HUES48 (cell line): ENCODE measurements around the gene PTCRA.
"Not testable (repeated sequence)": the region's sequence is repeated elsewhere in the genome, so short reads cannot be mapped to it uniquely, and the experiment has no call there.

Source experiments
- H3K27ac ChIP-seq: one replicate; pipeline ENCODE4 v1.7.0; 2013; ENCODE audit warnings: low read depth, low read length, inconsistent platforms
- H3K27me3 ChIP-seq: 2 replicates; pipeline ENCODE4 v1.6.1; 2013; ENCODE audit warnings: mild to moderate bottlenecking, low read length; ENCODE audit not compliant: control insufficient read depth, insufficient read depth
- H3K36me3 ChIP-seq: 2 replicates; pipeline ENCODE4 v1.6.1; 2013; ENCODE audit warnings: low read length; ENCODE audit not compliant: control insufficient read depth, insufficient read depth
- H3K4me1 ChIP-seq: 2 replicates; pipeline ENCODE4 v1.6.1; 2013; ENCODE audit warnings: mild to moderate bottlenecking, low read length; ENCODE audit not compliant: control insufficient read depth, insufficient read depth
- H3K4me3 ChIP-seq: 2 replicates; pipeline ENCODE4 v1.5.1; 2013; ENCODE audit warnings: mild to moderate bottlenecking, low read depth, low read length
- H3K9ac ChIP-seq: 2 replicates; pipeline ENCODE4 v1.6.1; 2013; ENCODE audit warnings: mild to moderate bottlenecking, low read depth, low read length, moderate library complexity
- H3K9me3 ChIP-seq: 2 replicates; pipeline ENCODE4 v1.6.1; 2013; ENCODE audit warnings: low read length; ENCODE audit not compliant: control insufficient read depth, insufficient read depth

PTCRA gene

DNA sequence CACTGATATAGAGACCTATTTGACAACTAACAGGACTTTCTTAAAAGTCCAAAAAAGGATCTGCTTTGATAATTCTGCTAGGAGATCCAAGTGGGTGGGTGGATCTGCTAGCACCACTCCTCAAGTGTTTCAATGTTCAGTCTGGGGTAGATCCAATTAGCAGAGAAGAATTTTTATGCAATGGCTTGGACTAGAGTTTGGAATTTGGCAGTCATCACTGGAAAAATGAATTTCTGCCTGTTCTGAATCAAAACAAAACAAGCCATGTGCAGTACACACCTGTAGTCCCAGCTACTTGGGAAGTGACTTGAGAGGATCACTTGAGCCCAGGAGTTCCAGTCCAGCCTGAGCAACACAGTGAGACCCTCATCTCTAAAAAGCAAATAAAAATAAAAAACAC lies 32.1 kb downstream of the PTCRA start:
- H3K4me3 ChIP-seq, result no peak overlapping the region
- no peaks in the 10 kb centered on the region for H3K9me3 ChIP-seq
- H3K27me3 ChIP-seq, result no peaks in the 10 kb centered on the region

GRCh38 chr6:42952389-42952788 lies 36.5 kb downstream of the PTCRA start:
- H3K27me3 ChIP-seq, result no peaks in the 10 kb centered on the region
- no peaks in the 10 kb centered on the region for H3K4me1 ChIP-seq
- H3K9me3 ChIP-seq, result no peaks in the 10 kb centered on the region
- no peak overlapping the region for H3K27ac ChIP-seq
- H3K36me3 ChIP-seq, result no peaks in the 10 kb centered on the region
- H3K9ac ChIP-seq, result no peak overlapping the region
- no peak overlapping the region for H3K4me3 ChIP-seq

More for the DNA sequence above, 32.1 kb downstream of the PTCRA start:
- Histone ChIP-seq H3K27ac (no peak overlapping the region), H3K9ac (no peak overlapping the region), H3K36me3 (no peaks in the 10 kb centered on the region), H3K4me1 (no peaks in the 10 kb centered on the region)

GRCh38 chr6:42954405-42954804 lies 38.6 kb downstream of the PTCRA start:
- not testable (repeated sequence) for H3K9me3 ChIP-seq, H3K4me3 ChIP-seq, H3K4me1 ChIP-seq, H3K9ac ChIP-seq, H3K27ac ChIP-seq, H3K36me3 ChIP-seq, H3K27me3 ChIP-seq

DNA sequence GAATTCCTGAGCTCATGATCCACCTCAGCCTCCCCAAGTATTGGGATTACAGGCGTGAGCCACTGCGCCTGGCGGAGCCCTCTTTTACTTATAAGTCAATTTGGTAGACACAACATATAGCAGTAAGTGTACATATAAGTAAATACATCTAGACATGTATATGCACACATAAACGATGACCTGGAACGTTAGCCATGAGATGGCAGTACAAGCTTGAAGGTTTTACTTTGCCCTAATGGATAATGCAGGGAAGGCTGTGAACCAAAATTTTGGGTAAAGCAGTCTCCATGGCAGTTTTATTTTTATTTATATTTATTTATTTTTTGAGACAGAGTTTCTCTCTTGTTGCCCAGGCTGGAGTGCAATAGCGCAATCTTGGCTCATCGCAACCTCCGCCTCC lies 42.3 kb downstream of the PTCRA start:
- Histone ChIP-seq H3K27ac (no peak overlapping the region), H3K27me3 (peaks cover 16% of the 10 kb centered on the region), H3K36me3 (no peaks in the 10 kb centered on the region), H3K9ac (no peak overlapping the region), H3K4me3 (no peak overlapping the region), H3K4me1 (no peaks in the 10 kb centered on the region; the same call in 1 of the 2 replicates), H3K9me3 (no peaks in the 10 kb centered on the region)

GRCh38 chr6:42959917-42960242 lies 44.0 kb downstream of the PTCRA start:
- H3K4me3 ChIP-seq, result peak overlapping the region; percentile 80
- peak overlapping the region; percentile 47; the same call in 1 of the 2 replicates for H3K9ac ChIP-seq
- peaks cover 4% of the 10 kb centered on the region; the same call in 1 of the 2 replicates for H3K36me3 ChIP-seq
- no peaks in the 10 kb centered on the region for H3K9me3 ChIP-seq
- peaks cover 4% of the 10 kb centered on the region; the same call in 1 of the 2 replicates for H3K4me1 ChIP-seq
- peaks cover 16% of the 10 kb centered on the region for H3K27me3 ChIP-seq
- no peak overlapping the region for H3K27ac ChIP-seq

GRCh38 chr6:42960243-42961019 lies 44.6 kb downstream of the PTCRA start, which contains the start of gene GNMT:
Gene GNMT, plus strand, starts transcription at chr6:42960754. Its CDS starts 14 bp downstream, at chr6:42960768.
- H3K9me3 ChIP-seq, result no peaks in the 10 kb centered on the region
- H3K27me3 ChIP-seq, result peaks cover 16% of the 10 kb centered on the region
- H3K27ac ChIP-seq, result no peak within 1 kb of the TSS
- H3K4me3 ChIP-seq, result peak within 1 kb of the TSS; percentile 80
- peaks cover 4% of the 10 kb centered on the region; the same call in 1 of the 2 replicates for H3K36me3 ChIP-seq
- peak within 1 kb of the TSS; percentile 47; the same call in 1 of the 2 replicates for H3K9ac ChIP-seq
- H3K4me1 ChIP-seq, result peaks cover 4% of the 10 kb centered on the region; the same call in 1 of the 2 replicates

DNA sequence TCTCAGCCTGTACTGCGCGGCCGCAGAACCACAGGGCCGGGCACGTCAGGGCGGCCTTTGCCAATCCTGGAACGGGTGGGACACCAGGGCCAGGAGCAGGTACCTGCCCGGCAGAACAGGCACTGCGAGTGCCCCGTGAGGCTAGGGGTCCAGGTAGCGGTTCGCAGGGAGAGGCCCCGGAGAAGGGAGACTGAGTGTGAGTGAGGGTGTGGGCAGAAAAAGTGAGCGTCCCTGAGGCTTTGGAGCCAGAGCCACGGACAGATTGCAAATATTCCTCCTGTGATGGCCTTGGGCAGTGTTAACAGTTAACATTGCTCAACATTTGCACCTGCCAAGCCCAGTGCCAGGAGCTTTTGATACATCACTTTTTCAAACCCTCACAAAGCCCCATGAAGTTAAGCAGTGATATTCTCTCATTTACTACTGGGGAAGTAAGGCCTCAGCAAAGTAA lies 45.2 kb downstream of the PTCRA start:
- Histone ChIP-seq H3K36me3 (peaks cover 4% of the 10 kb centered on the region; the same call in 1 of the 2 replicates), H3K4me1 (peaks cover 4% of the 10 kb centered on the region; the same call in 1 of the 2 replicates), H3K9me3 (no peaks in the 10 kb centered on the region), H3K27ac (no peak overlapping the region), H3K4me3 (peak overlapping the region; percentile 80), H3K9ac (no peak overlapping the region), H3K27me3 (peaks cover 16% of the 10 kb centered on the region)

DNA sequence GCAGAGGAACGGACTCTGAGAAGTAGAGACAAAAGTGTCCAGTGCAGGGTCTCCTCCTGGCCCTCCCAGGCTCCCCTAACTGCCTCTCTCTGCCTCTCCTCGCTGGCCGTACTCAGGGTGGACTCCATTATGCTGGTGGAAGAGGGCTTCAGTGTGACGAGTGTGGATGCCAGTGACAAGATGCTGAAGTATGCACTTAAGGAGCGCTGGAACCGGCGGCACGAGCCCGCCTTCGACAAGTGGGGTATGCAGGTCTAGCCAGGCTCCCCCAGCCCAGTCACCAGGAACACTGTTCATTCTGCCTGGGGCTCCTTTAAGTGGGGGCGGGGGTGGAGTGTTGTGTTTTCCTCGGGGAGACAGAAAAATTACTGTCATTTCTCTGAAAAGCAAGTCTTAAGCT lies 46.2 kb downstream of the PTCRA start:
- Histone ChIP-seq H3K4me3 (no peak overlapping the region), H3K36me3 (peaks cover 4% of the 10 kb centered on the region; the same call in 1 of the 2 replicates), H3K9me3 (no peaks in the 10 kb centered on the region), H3K9ac (no peak overlapping the region), H3K27ac (no peak overlapping the region), H3K27me3 (peaks cover 16% of the 10 kb centered on the region), H3K4me1 (peaks cover 4% of the 10 kb centered on the region; the same call in 1 of the 2 replicates)

GRCh38 chr6:42962502-42963178 lies 46.8 kb downstream of the PTCRA start:
- H3K4me3 ChIP-seq, result no peak overlapping the region
- no peak overlapping the region for H3K9ac ChIP-seq
- H3K27ac ChIP-seq, result no peak overlapping the region
- peaks cover 4% of the 10 kb centered on the region; the same call in 1 of the 2 replicates for H3K36me3 ChIP-seq
- peaks cover 16% of the 10 kb centered on the region for H3K27me3 ChIP-seq
- H3K4me1 ChIP-seq, result peaks cover 4% of the 10 kb centered on the region; the same call in 1 of the 2 replicates
- H3K9me3 ChIP-seq, result no peaks in the 10 kb centered on the region

GRCh38 chr6:42963179-42963854 lies 47.5 kb downstream of the PTCRA start:
- Histone ChIP-seq H3K4me1 (peaks cover 4% of the 10 kb centered on the region; the same call in 1 of the 2 replicates), H3K27me3 (peaks cover 16% of the 10 kb centered on the region), H3K36me3 (peaks cover 4% of the 10 kb centered on the region; the same call in 1 of the 2 replicates), H3K27ac (no peak overlapping the region), H3K4me3 (no peak overlapping the region), H3K9ac (no peak overlapping the region), H3K9me3 (no peaks in the 10 kb centered on the region)
